GM12878 (cell line): ENCODE measurements around the gene FBXW12. TPM values are rescaled to one million over a fixed set of nuclear protein-coding genes. Genes with fewer than 3 reads are reported as not detected.

Experiments
- CBFB ChIP-seq: IDR thresholded peaks from 2 replicates; pipeline ENCODE4 v1.6.1; 2016; ENCODE audit warnings: antibody characterized with exemption, low read depth
- FOS ChIP-seq: IDR thresholded peaks from 3 replicates; pipeline ENCODE4 v1.6.1; 2011; ENCODE audit warnings: borderline replicate concordance; ENCODE audit not compliant: insufficient read length; ENCODE audit errors: extremely low read depth
- HDAC2 ChIP-seq: fragments of 200-600 bp; sonication (generic); IDR thresholded peaks from 2 replicates; pipeline ENCODE4 v1.6.1; 2017
- MXI1 ChIP-seq: fragments of 150-350 bp; IDR thresholded peaks from 2 replicates; pipeline ENCODE4 v1.6.1; 2011; ENCODE audit warnings: low read depth, mild to moderate bottlenecking, inconsistent platforms, low read length, improper control_type of control experiment
- RAD21 ChIP-seq: IDR thresholded peaks from 2 replicates; pipeline ENCODE4 v1.6.1; 2011; ENCODE audit warnings: mild to moderate bottlenecking, low read depth, low read length, moderate library complexity; ENCODE audit not compliant: insufficient read depth
- RUNX3 ChIP-seq: IDR thresholded peaks from 2 replicates; pipeline ENCODE4 v1.6.1; 2012; ENCODE audit warnings: low read length, inconsistent platforms
- SMAD1 ChIP-seq: fragments of 450-650 bp; IDR thresholded peaks from 2 replicates; pipeline ENCODE4 v1.6.1; 2018; ENCODE audit warnings: mild to moderate bottlenecking, low read depth; ENCODE audit not compliant: partially characterized antibody
- SMAD5 ChIP-seq: IDR thresholded peaks from 2 replicates; pipeline ENCODE4 v1.6.1; 2016; ENCODE audit warnings: antibody characterized with exemption, low read depth
- YY1 ChIP-seq: IDR thresholded peaks from 2 replicates; pipeline ENCODE4 v1.6.1; 2011; ENCODE audit warnings: low read depth, mild to moderate bottlenecking, low read length
- polyA plus RNA-seq, 11 experiments: library from polyadenylated mRNA; depleted of rRNA in 4 of 11; unstranded in 6 of 11; stranded (reverse) in 5 of 11; fragments of >200 nt; fragmentation: Nextera tagmentation in 4 of 11; fragmentation: Illumina TruSeq in 1 of 11; extraction: Ambion mirVana in 4 of 11; extraction: Trizol in 1 of 11; gene quantifications; 1 replicate in 1 of 11; 2 replicates in 10 of 11; pipeline versions ENCODE4 v1.2.1 to v1.2.3, GENCODE V29; 2011 to 2016; ENCODE audit warnings: inconsistent platforms in 2 of 11, missing spikeins in 2 of 11, low read depth in 1 of 11
- total RNA-seq, 4 experiments: library from RNA; depleted of rRNA in 3 of 4; stranded (reverse); fragments of >200 nt in 3 of 4; fragmentation: Illumina TruSeq in 1 of 4; extraction: Trizol in 1 of 4; gene quantifications; 2 replicates each; pipeline versions ENCODE4 v1.2.1 to v1.2.3, GENCODE V29; 2013 to 2021
- TF ChIP-seq, protein P1 (sequence below): fragments of 450-650 bp; formaldehyde crosslinking; IDR thresholded peaks from 2 replicates; pipeline ENCODE4 v1.4.0; 2022; ENCODE audit warnings: mild to moderate bottlenecking, moderate library complexity
- TF ChIP-seq, protein P2 (sequence below): IDR thresholded peaks from 2 replicates; pipeline ENCODE4 v1.6.1; 2011; ENCODE audit warnings: borderline replicate concordance, low read depth, mild to moderate bottlenecking, moderate library complexity, low read length; ENCODE audit not compliant: insufficient read depth, poor library complexity, severe bottlenecking
- TF ChIP-seq, protein P3 (sequence below), 3 experiments: IDR thresholded peaks in 2 of 3; conservative IDR thresholded peaks in 1 of 3; 2 replicates each; pipeline ENCODE4 v1.5.1; 2011; ENCODE audit warnings: low read depth in 3 of 3, low read length in 3 of 3, mild to moderate bottlenecking in 3 of 3, control low read depth in 2 of 3, moderate library complexity in 2 of 3, inconsistent platforms in 1 of 3, mixed read lengths in 1 of 3; ENCODE audit not compliant: control insufficient read depth in 2 of 3, insufficient read depth in 1 of 3; ENCODE audit errors: extremely low read depth in 1 of 3

Gene FBXW12
- total and polyA plus RNA-seq, 10 of the 15 experiments (the other 5 are each of a cell fraction or from before 2014, with no cell fraction given) = 0.04 to 0.18 (median 0.12) TPM; not detected in 4

DNA sequence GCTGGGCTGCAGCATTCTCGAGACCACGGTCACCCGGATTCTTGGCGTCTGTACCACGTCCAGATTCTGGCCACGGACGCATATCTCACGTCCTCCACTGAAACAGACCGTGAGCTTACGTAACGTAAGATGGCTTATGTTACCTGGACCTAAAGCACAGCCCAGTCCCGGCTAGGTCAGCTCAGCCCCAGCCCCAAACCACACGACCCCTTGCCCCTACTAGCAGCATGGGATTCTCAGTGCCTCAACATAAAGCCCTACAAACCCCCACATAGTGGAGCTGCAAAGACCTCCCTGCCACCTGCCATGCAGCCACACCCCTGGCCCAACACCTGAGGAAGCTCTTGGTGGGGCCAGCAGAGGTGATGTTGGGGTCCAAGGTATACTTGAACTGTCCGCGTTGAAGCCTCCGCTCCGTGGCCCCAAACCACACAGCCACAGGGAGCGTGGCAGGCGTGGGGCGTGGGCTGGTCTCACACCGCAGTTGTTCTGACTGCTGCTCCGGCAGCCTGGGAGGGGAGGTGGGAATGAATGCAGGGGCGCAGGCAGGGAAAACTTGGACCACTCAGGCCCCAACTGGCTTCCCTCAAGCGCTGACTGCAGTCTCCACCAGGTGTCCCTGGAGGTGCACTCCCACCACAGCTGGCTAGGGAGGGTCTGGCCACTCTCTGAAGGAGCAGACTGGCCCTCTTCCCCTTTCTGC is 43.4 kb downstream of the FBXW12 start (continued):
- TF ChIP-seq, protein P1, sequence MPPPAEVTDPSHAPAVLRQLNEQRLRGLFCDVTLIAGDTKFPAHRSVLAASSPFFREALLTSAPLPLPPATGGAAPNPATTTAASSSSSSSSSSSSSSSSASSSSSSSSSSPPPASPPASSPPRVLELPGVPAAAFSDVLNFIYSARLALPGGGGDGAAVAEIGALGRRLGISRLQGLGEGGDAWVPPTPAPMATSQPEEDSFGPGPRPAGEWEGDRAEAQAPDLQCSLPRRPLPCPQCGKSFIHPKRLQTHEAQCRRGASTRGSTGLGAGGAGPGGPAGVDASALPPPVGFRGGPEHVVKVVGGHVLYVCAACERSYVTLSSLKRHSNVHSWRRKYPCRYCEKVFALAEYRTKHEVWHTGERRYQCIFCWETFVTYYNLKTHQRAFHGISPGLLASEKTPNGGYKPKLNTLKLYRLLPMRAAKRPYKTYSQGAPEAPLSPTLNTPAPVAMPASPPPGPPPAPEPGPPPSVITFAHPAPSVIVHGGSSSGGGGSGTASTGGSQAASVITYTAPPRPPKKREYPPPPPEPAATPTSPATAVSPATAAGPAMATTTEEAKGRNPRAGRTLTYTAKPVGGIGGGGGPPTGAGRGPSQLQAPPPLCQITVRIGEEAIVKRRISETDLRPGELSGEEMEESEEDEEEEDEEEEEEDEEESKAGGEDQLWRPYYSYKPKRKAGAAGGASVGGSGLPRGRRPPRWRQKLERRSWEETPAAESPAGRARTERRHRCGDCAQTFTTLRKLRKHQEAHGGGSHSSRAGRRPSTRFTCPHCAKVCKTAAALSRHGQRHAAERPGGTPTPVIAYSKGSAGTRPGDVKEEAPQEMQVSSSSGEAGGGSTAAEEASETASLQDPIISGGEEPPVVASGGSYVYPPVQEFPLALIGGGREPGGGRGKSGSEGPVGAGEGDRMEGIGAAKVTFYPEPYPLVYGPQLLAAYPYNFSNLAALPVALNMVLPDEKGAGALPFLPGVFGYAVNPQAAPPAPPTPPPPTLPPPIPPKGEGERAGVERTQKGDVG (CRISPR knock-in tag) = no peak
- no peak for TF ChIP-seq RAD21
- no peak for TF ChIP-seq RUNX3
- TF ChIP-seq, protein P2, sequence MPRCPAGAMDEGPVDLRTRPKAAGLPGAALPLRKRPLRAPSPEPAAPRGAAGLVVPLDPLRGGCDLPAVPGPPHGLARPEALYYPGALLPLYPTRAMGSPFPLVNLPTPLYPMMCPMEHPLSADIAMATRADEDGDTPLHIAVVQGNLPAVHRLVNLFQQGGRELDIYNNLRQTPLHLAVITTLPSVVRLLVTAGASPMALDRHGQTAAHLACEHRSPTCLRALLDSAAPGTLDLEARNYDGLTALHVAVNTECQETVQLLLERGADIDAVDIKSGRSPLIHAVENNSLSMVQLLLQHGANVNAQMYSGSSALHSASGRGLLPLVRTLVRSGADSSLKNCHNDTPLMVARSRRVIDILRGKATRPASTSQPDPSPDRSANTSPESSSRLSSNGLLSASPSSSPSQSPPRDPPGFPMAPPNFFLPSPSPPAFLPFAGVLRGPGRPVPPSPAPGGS = no peak
- no peak for TF ChIP-seq SMAD5
- TF ChIP-seq, protein P3, sequence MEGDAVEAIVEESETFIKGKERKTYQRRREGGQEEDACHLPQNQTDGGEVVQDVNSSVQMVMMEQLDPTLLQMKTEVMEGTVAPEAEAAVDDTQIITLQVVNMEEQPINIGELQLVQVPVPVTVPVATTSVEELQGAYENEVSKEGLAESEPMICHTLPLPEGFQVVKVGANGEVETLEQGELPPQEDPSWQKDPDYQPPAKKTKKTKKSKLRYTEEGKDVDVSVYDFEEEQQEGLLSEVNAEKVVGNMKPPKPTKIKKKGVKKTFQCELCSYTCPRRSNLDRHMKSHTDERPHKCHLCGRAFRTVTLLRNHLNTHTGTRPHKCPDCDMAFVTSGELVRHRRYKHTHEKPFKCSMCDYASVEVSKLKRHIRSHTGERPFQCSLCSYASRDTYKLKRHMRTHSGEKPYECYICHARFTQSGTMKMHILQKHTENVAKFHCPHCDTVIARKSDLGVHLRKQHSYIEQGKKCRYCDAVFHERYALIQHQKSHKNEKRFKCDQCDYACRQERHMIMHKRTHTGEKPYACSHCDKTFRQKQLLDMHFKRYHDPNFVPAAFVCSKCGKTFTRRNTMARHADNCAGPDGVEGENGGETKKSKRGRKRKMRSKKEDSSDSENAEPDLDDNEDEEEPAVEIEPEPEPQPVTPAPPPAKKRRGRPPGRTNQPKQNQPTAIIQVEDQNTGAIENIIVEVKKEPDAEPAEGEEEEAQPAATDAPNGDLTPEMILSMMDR (IDR thresholded peaks at IDR 0.05 in 2 of 3, conservative IDR thresholded peaks at IDR 0.05 in 1 of 3; ENCODE audit: control insufficient read depth in 2 of 3, extremely low read depth in 1 of 3, insufficient read depth in 1 of 3, low read depth in 3 of 3, low read length in 3 of 3) = no peak; a peak in 1 of 6 replicates
- TF ChIP-seq FOS = no peak
- TF ChIP-seq YY1 = no peak
- no peak for TF ChIP-seq CBFB
- TF ChIP-seq HDAC2 = no peak
- TF ChIP-seq MXI1 = no peak
- no peak for TF ChIP-seq SMAD1
